HuH-7.5 (cell line): ENCODE measurements around the gene IWS1.
"Not testable (repeated sequence)": the region's sequence is repeated elsewhere in the genome, so short reads cannot be mapped to it uniquely, and the experiment has no call there.

Experiments used
- DNase-seq: peaks from one replicate; pipeline ENCODE4 v3.0.0; 2011; ENCODE audit warnings: low spot score

IWS1 gene

GRCh38 chr2:127454595-127455565 is 71.4 kb downstream of the IWS1 start:
- DNase-seq, result peak; percentile 52

- DNase-seq, result peak; percentile 57
Measured at GRCh38 chr2:127453392-127454171, 72.7 kb downstream of the IWS1 start.

GRCh38 chr2:127453013-127453391 is 73.3 kb downstream of the IWS1 start:
- DNase-seq, result no peak

GRCh38 chr2:127452423-127452822 is 73.9 kb downstream of the IWS1 start:
- not testable (repeated sequence) for DNase-seq

GRCh38 chr2:127451981-127452380 is 74.3 kb downstream of the IWS1 start:
- DNase-seq, result no peak

GRCh38 chr2:127449898-127450297 is 76.4 kb downstream of the IWS1 start:
- DNase-seq, result no peak

- DNase-seq, result no peak
Measured at GRCh38 chr2:127449414-127449813, 76.9 kb downstream of the IWS1 start.

GRCh38 chr2:127448526-127448925 is 77.8 kb downstream of the IWS1 start:
- DNase-seq, result no peak

- DNase-seq, result no peak
Measured at GRCh38 chr2:127439343-127439742, 86.9 kb downstream of the IWS1 start.

GRCh38 chr2:127437781-127438726 is 88.2 kb downstream of the IWS1 start:
- peak; percentile 62 for DNase-seq

- DNase-seq, result no peak
Measured at GRCh38 chr2:127437056-127437455, 89.2 kb downstream of the IWS1 start.

GRCh38 chr2:127434515-127434914 is 91.8 kb downstream of the IWS1 start:
- DNase-seq, result no peak

GRCh38 chr2:127431408-127432023 is 94.8 kb downstream of the IWS1 start:
- DNase-seq, result no peak
